Measurements from ENCODE around the gene NFILZ.

NFILZ gene

DNA sequence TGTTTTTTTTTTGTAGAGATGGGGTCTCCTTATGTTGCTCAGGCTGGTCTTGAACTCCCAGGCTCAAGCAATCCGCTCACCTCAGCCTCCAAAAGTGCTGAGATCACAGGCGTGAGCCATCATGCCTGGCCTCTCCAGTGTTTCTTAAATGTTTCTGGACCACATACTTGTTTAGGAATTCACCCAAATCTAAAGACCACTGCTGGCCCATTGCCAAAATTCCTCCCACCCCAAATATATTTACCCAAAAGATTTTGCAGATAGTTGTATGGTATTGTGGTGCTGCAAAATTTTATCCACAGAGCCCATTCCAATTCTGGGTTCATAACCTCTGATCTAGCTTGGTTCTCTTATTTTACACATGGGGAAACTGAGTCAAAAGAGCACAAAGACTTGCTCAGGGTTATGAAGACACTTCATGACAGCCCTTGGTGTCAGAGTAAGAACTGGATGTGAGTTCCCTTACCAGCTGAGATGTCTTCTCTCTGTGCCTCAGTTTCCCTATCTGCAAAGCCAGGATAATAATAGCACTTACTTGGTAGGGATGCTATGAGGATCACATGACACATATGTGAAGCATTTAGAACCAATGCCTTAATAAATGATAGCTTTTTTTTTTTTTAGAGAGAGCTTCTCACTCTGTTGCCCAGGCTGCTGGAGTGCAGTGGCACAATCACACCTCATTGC, 10.9 kb downstream of the NFILZ start:
- H3K27me3 ChIP-seq (ENCODE audit: insufficient read depth, low read depth), result no peaks in the 10 kb centered on the region; the same call in 1 of the 2 replicates
- no peaks in the 10 kb centered on the region for H3K79me2 ChIP-seq (ENCODE audit: insufficient read depth, low read depth)
- no peak overlapping the region for H3K27ac ChIP-seq
- H3K4me1 ChIP-seq (ENCODE audit: low read depth, poor library complexity, severe bottlenecking), result no peaks in the 10 kb centered on the region
- no peak overlapping the region for H3K9ac ChIP-seq
- no peak overlapping the region for H3K4me3 ChIP-seq (IDR thresholded peaks at IDR 0.05; ENCODE audit: insufficient read depth, low read depth, low read length)
- H2AFZ ChIP-seq (ENCODE audit: low read depth), result no peak overlapping the region
- no peaks in the 10 kb centered on the region for H3K36me3 ChIP-seq (ENCODE audit: insufficient read depth)
- TF ChIP-seq, protein P1, sequence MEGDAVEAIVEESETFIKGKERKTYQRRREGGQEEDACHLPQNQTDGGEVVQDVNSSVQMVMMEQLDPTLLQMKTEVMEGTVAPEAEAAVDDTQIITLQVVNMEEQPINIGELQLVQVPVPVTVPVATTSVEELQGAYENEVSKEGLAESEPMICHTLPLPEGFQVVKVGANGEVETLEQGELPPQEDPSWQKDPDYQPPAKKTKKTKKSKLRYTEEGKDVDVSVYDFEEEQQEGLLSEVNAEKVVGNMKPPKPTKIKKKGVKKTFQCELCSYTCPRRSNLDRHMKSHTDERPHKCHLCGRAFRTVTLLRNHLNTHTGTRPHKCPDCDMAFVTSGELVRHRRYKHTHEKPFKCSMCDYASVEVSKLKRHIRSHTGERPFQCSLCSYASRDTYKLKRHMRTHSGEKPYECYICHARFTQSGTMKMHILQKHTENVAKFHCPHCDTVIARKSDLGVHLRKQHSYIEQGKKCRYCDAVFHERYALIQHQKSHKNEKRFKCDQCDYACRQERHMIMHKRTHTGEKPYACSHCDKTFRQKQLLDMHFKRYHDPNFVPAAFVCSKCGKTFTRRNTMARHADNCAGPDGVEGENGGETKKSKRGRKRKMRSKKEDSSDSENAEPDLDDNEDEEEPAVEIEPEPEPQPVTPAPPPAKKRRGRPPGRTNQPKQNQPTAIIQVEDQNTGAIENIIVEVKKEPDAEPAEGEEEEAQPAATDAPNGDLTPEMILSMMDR (conservative IDR thresholded peaks at IDR 0.05; ENCODE audit: low read depth, low read length), result no peak
- no peak overlapping the region for H3K4me2 ChIP-seq
- H4K20me1 ChIP-seq (ENCODE audit: insufficient read depth), result no peaks in the 10 kb centered on the region

DNA sequence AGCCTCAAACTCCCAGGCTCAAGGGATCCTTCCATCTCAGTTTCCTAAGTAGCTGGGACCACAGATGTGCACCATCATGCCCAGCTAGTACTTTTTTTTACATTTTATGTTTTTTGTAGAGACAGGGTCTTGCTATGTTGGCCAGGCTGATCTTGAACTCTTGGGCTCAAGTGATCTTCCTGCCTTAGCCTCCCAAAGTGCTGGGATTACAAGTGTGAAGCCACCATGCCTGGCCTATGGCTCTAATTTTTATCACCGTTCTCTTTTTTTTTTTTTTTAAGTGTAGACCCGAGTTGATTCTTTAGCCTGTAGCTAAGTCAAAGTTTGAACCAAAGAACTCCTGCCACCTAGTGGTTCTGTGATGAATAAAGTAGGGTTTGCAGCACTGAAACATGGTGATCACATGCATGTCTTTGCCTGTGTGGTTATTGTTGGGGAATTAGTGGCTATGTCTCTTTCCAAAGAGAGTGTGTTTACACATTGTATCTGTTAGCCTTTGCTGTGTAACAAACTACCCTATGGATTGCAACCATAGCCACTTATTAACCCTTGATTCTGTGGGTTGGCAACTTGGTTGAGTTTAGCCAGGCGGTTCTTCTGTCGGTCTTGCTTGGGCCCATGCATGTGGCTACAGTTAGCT, 11.6 kb downstream of the NFILZ start:
- H3K4me2 ChIP-seq, result no peak overlapping the region

DNA sequence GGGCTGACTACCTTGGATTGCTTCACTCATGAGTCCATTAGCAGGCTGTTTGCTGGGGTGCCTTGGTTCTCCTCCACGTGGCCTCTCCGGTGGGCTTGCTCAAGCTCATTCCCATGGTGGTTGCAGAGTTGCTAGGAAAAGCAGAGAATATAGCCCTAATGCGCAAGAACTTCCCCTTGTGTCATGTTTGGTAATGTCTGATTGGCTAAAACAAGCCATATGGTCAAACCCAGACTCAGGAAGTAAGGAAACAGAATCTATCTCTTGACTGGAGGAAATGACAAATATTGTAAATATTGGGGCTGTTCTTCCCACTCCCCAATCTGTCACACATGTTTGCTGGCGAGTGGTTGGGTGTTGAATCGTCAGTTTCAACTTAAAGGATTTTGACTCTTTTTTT, 12.1 kb downstream of the NFILZ start:
- H3K36me3 ChIP-seq (ENCODE audit: insufficient read depth), result no peaks in the 10 kb centered on the region
- H3K4me3 ChIP-seq (IDR thresholded peaks at IDR 0.05; ENCODE audit: insufficient read depth, low read depth, low read length), result no peak overlapping the region
- H2AFZ ChIP-seq (ENCODE audit: low read depth), result no peak overlapping the region
- no peak overlapping the region for H3K9ac ChIP-seq
- no peaks in the 10 kb centered on the region; the same call in 1 of the 2 replicates for H3K27me3 ChIP-seq (ENCODE audit: insufficient read depth, low read depth)
- no peak overlapping the region for H3K4me2 ChIP-seq
- H3K4me1 ChIP-seq (ENCODE audit: low read depth, poor library complexity, severe bottlenecking), result no peaks in the 10 kb centered on the region
- H4K20me1 ChIP-seq (ENCODE audit: insufficient read depth), result no peaks in the 10 kb centered on the region
- TF ChIP-seq, protein P1 (conservative IDR thresholded peaks at IDR 0.05; ENCODE audit: low read depth, low read length), result no peak
- H3K27ac ChIP-seq, result no peak overlapping the region
- H3K79me2 ChIP-seq (ENCODE audit: insufficient read depth, low read depth), result no peaks in the 10 kb centered on the region

More for the DNA sequence above, 11.6 kb downstream of the NFILZ start:
- TF ChIP-seq, protein P1 (conservative IDR thresholded peaks at IDR 0.05; ENCODE audit: low read depth, low read length), result peak; percentile 62
- H3K4me1 ChIP-seq (ENCODE audit: low read depth, poor library complexity, severe bottlenecking), result no peaks in the 10 kb centered on the region
- no peaks in the 10 kb centered on the region for H4K20me1 ChIP-seq (ENCODE audit: insufficient read depth)
- H3K4me3 ChIP-seq (IDR thresholded peaks at IDR 0.05; ENCODE audit: insufficient read depth, low read depth, low read length), result no peak overlapping the region
- H2AFZ ChIP-seq (ENCODE audit: low read depth), result no peak overlapping the region
- H3K79me2 ChIP-seq (ENCODE audit: insufficient read depth, low read depth), result no peaks in the 10 kb centered on the region
- no peak overlapping the region for H3K27ac ChIP-seq
- H3K27me3 ChIP-seq (ENCODE audit: insufficient read depth, low read depth), result no peaks in the 10 kb centered on the region; the same call in 1 of the 2 replicates
- no peaks in the 10 kb centered on the region for H3K36me3 ChIP-seq (ENCODE audit: insufficient read depth)
- no peak overlapping the region for H3K9ac ChIP-seq

DNA sequence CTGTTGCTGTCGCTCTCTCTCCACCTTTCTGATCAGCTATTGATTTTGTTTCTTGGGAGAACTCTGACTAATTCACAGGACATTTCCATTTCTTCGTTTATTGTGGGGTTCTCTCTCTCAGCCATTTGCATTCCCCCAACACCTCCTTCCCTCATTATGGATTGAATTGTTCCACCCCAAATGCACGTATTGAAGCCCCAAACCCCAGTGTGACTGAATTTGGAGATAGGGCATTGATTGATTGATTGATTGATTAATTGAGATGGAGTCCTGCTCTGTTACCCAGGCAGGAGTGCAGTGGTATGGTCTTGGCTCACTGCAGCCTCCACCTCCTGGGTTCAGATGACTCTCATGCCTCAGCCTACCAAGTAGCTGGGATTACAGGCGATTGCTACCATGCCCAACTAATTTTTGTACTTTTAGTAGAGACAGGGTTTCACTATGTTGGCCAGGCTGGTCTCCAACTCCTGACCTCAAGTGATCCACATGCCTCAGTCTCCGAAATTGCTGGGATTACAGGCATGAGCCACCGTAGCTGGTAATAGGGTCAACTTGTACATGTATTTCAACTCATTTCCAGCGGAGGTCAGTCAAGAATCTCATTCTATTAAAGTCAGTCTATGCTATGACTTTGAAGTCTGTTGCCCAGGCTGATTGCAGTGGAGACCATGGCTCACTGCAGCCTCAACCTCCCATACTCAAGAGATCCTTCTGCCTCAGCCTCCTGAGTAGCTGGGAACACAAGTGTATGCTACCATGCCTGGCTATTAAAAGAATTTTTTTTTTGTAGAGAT, 13.6 kb downstream of the NFILZ start:
- no peaks in the 10 kb centered on the region for H3K36me3 ChIP-seq (ENCODE audit: insufficient read depth)
- H3K4me3 ChIP-seq (IDR thresholded peaks at IDR 0.05; ENCODE audit: insufficient read depth, low read depth, low read length), result no peak overlapping the region
- no peaks in the 10 kb centered on the region for H3K79me2 ChIP-seq (ENCODE audit: insufficient read depth, low read depth)
- no peak overlapping the region for H2AFZ ChIP-seq (ENCODE audit: low read depth)
- no peaks in the 10 kb centered on the region; the same call in 1 of the 2 replicates for H3K27me3 ChIP-seq (ENCODE audit: insufficient read depth, low read depth)
- no peak overlapping the region for H3K9ac ChIP-seq
- no peaks in the 10 kb centered on the region for H3K4me1 ChIP-seq (ENCODE audit: low read depth, poor library complexity, severe bottlenecking)
- H3K4me2 ChIP-seq, result no peak overlapping the region
- TF ChIP-seq, protein P1 (conservative IDR thresholded peaks at IDR 0.05; ENCODE audit: low read depth, low read length), result no peak
- H3K27ac ChIP-seq, result no peak overlapping the region
- H4K20me1 ChIP-seq (ENCODE audit: insufficient read depth), result no peaks in the 10 kb centered on the region
